ENCODE results near the gene TET1. TPM values are rescaled to one million over a fixed set of nuclear protein-coding genes. Genes with fewer than 3 reads are reported as not detected.
"Not testable (repeated sequence)": the region's sequence is repeated elsewhere in the genome, so short reads cannot be mapped to it uniquely, and the experiment has no call there.

Gene TET1
- total RNA-seq, 1 donor from 2014 or later = 3.2 TPM

DNA sequence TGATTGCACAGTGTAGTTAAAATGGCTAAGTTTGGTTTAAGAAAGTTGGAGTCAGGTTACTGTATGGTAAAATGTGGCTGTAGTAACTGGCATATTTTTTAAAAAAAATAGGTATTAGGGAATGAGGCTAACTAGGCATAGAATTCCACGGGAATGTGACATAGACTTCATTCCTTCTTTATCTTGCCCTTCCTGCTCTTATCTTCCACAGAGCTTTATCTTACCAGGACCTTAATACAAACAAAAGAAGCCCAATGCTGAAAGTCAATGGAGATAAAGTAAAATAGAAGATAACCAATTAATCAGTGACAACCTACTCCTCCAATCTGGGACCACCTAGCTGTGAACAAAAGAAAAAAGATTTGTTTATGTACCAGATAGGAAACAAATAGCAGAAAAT is 58.1 kb downstream of the TET1 start:
- intact Hi-C loops (cut with DNase I) = no loop called here
- no peak overlapping the region for H3K27ac ChIP-seq
- H3K36me3 ChIP-seq = no peaks in the 10 kb centered on the region

DNA sequence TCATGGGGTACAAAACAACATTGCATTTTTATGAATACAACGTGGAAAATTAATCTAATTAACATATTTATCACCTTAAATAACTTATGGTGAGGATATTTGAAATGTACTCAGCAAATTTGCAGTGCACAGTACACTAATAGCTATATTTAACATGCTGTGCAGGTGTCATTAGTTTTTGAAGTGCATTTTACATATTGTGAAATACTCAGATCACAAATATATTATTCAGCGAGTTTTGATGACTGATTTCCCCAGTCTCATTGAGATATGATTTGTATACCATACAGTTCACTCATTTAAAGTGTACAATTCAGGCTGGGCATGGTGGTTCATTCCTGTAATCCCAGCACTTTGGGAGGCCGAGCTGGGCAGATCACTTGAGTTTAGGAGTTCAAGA is 59.5 kb downstream of the TET1 start:
- Histone ChIP-seq H3K4me3 (no peak overlapping the region), H3K4me1 (no peaks in the 10 kb centered on the region), H3K27me3 (no peaks in the 10 kb centered on the region), H3K27ac (no peak overlapping the region), H3K36me3 (no peaks in the 10 kb centered on the region), H3K9me3 (no peaks in the 10 kb centered on the region)
- TF ChIP-seq POLR2A (IDR thresholded peaks at IDR 0.05) (no peak), POLR2AphosphoS5 (IDR thresholded peaks at IDR 0.05; ENCODE audit: insufficient read depth in 1 of 2, low read depth in 1 of 2) (no peak)
- TF ChIP-seq, protein P1, sequence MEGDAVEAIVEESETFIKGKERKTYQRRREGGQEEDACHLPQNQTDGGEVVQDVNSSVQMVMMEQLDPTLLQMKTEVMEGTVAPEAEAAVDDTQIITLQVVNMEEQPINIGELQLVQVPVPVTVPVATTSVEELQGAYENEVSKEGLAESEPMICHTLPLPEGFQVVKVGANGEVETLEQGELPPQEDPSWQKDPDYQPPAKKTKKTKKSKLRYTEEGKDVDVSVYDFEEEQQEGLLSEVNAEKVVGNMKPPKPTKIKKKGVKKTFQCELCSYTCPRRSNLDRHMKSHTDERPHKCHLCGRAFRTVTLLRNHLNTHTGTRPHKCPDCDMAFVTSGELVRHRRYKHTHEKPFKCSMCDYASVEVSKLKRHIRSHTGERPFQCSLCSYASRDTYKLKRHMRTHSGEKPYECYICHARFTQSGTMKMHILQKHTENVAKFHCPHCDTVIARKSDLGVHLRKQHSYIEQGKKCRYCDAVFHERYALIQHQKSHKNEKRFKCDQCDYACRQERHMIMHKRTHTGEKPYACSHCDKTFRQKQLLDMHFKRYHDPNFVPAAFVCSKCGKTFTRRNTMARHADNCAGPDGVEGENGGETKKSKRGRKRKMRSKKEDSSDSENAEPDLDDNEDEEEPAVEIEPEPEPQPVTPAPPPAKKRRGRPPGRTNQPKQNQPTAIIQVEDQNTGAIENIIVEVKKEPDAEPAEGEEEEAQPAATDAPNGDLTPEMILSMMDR (IDR thresholded peaks at IDR 0.05) = no peak
- intact Hi-C loops (cut with DNase I) = no loop called here
- no peak for DNase-seq (ENCODE audit: extremely low spot score in 2 of 2)

More for the DNA sequence above, 58.1 kb downstream of the TET1 start:
- Histone ChIP-seq H3K27me3 (no peaks in the 10 kb centered on the region), H3K4me1 (no peaks in the 10 kb centered on the region), H3K9me3 (no peaks in the 10 kb centered on the region), H3K4me3 (no peak overlapping the region)
- TF ChIP-seq, protein P1 (IDR thresholded peaks at IDR 0.05) = no peak
- no peak for TF ChIP-seq POLR2A (IDR thresholded peaks at IDR 0.05)
- no peak for DNase-seq (ENCODE audit: extremely low spot score in 2 of 2)

DNA sequence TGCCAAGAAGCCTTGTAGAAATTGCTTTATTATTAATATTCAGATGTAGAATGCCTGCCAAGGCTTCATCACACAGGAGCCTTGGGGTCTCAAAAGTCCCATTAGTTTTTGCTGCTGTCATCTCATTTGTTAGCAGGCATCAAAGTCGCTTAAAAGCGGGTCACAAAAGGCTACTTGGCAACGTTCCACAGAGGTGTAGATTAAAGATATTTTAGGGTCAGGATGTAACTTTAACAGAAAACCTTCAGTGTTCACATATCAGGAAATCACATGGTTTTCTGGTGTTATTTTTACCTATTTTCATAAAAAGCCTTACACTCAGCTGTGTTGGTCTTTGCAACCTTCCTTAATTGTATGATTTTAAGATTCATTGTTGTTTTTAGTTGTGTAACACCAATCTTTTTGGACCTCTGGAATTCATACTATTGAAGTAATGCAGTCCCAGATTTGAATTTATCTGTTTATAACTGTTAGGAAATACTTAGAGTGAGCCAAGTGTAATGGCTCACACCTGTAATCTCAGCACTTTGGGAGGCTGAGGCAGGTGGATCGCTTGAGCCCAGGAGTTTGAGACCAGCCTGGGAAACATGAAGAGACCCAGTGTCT is 65.3 kb downstream of the TET1 start:
- H3K4me3 ChIP-seq = no peak overlapping the region
- no peaks in the 10 kb centered on the region for H3K27me3 ChIP-seq
- intact Hi-C loops (cut with DNase I) = no loop called here
- H3K9me3 ChIP-seq = no peaks in the 10 kb centered on the region
- no peak for DNase-seq (ENCODE audit: extremely low spot score in 2 of 2)
- peaks cover 6% of the 10 kb centered on the region for H3K4me1 ChIP-seq
- no peak overlapping the region for H3K27ac ChIP-seq
- TF ChIP-seq POLR2A (IDR thresholded peaks at IDR 0.05) (no peak), POLR2AphosphoS5 (IDR thresholded peaks at IDR 0.05; ENCODE audit: insufficient read depth in 1 of 2, low read depth in 1 of 2) (no peak)
- TF ChIP-seq, protein P1 (IDR thresholded peaks at IDR 0.05) = no peak
- H3K36me3 ChIP-seq = no peaks in the 10 kb centered on the region

DNA sequence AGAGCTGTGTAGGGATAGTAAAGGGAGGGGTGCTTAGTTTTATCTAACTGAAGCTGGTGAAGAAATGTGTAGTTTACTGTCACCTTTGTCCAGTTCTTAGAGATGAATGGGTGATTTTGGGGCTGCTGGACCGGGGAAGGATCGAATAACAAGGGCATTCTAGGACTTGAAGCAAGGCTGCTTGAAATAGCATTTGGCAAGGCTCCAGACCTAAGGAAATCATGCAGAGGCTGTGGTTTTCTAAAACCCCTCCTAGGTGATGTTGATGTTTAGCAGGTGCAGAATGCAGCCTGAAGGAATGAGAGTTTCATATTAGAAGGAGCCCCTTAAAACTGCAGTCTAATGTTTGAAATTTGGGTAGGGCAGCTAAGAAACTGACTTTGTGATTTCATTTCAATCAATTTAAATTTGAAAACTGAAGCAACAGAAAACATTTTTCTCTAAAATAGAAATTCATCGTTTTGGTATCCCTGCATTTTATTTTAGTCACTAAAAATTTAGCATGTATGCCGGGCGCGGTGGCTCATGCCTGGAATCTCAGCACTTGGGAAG is 68.5 kb downstream of the TET1 start:
- H3K9me3 ChIP-seq = no peaks in the 10 kb centered on the region
- no peak for TF ChIP-seq POLR2AphosphoS5 (IDR thresholded peaks at IDR 0.05; ENCODE audit: insufficient read depth in 1 of 2, low read depth in 1 of 2)
- TF ChIP-seq POLR2A (IDR thresholded peaks at IDR 0.05) = no peak
- TF ChIP-seq, protein P1 (IDR thresholded peaks at IDR 0.05) = no peak
- no peaks in the 10 kb centered on the region for H3K36me3 ChIP-seq
- intact Hi-C loops (cut with DNase I) = no loop called here
- no peak for DNase-seq (ENCODE audit: extremely low spot score in 2 of 2)
- no peaks in the 10 kb centered on the region for H3K27me3 ChIP-seq
- no peak overlapping the region for H3K27ac ChIP-seq
- peaks cover 6% of the 10 kb centered on the region for H3K4me1 ChIP-seq
- no peak overlapping the region for H3K4me3 ChIP-seq

DNA sequence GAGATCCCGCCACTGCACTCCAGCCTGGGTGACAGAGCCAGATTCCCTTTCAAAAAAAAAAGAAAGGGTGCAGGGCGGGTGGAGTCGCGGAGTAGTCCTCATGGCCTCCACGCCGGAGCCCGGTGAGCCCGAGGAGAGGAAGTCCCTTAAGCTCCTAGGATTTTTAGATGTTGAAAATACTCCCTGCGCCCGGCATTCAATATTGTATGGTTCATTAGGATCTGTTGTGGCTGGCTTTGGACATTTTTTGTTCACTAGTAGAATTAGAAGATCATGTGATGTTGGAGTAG is 72.1 kb downstream of the TET1 start:
- H3K27ac ChIP-seq; H3K4me3 ChIP-seq; H3K27me3 ChIP-seq; H3K9me3 ChIP-seq; H3K36me3 ChIP-seq; intact Hi-C loops (cut with DNase I); H3K4me1 ChIP-seq; DNase-seq (ENCODE audit: extremely low spot score in 2 of 2): not testable (repeated sequence)
